Measurements from ENCODE around the gene SEMA3D.

SEMA3D gene

DNA sequence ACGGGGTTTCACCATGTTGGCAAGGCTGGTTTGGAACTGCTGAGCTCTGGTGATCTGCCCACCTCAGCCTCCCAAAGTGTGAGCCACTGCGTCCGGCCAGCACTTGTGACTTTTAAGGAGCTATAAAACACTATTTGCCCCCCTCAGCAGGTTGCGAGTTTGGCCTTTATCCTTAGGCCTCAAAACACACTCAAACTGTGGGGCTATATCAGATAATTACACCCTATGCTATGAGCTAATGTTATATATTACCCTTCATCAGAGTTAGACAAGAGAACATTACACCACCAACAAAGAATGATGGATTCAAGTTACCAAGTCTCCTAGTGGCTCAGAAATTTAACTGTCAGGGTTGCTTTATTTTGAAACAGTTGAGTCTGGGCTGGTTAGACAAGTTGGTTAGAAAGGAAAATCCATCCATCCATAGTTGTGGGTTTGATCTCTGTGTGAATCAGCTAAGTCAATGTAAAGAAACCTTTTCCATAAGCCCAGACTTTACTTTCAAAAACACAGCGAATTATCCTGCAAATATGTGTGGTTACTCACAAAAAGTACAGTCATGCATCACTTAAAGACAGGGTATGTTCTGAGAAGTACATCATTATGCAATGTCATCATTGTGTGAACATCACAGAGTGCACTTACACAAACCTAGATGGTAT is 115.8 kb downstream of the SEMA3D start:
- Histone ChIP-seq H3K4me3 (ENCODE audit: low read depth, low read length) (no peak overlapping the region), H3K36me3 (ENCODE audit: control insufficient read depth, insufficient read depth, low read length) (no peaks in the 10 kb centered on the region), H3K9me3 (ENCODE audit: control insufficient read depth, insufficient read depth, low read length) (no peaks in the 10 kb centered on the region), H3K27me3 (ENCODE audit: control insufficient read depth, insufficient read depth, low read length) (no peaks in the 10 kb centered on the region), H3K4me1 (ENCODE audit: control insufficient read depth, insufficient read depth, low read length) (peaks cover 3% of the 10 kb centered on the region), H3K9ac (ENCODE audit: low read depth, low read length) (no peak overlapping the region)

DNA sequence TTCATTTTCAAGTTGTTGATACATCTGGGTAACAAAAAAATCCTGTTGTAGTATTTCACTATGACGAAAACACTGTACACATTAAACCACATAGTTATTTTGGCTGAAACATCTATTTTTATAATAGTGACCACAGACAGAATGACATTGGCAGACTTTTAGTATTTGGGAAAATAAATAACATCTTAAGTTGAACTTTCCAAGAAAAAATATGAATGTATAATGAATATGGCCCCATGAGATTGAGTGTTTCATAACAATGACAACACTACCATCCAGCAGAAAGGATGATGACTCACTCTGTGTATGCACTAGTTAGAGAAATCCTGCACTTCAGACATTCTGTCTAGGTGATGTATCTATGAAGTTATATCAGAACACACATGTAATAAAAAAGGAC is 118.1 kb downstream of the SEMA3D start:
- Histone ChIP-seq H3K9ac (ENCODE audit: low read depth, low read length) (no peak overlapping the region), H3K9me3 (ENCODE audit: control insufficient read depth, insufficient read depth, low read length) (no peaks in the 10 kb centered on the region), H3K4me1 (ENCODE audit: control insufficient read depth, insufficient read depth, low read length) (peaks cover 3% of the 10 kb centered on the region), H3K27me3 (ENCODE audit: control insufficient read depth, insufficient read depth, low read length) (no peaks in the 10 kb centered on the region), H3K36me3 (ENCODE audit: control insufficient read depth, insufficient read depth, low read length) (no peaks in the 10 kb centered on the region), H3K4me3 (ENCODE audit: low read depth, low read length) (no peak overlapping the region)

DNA sequence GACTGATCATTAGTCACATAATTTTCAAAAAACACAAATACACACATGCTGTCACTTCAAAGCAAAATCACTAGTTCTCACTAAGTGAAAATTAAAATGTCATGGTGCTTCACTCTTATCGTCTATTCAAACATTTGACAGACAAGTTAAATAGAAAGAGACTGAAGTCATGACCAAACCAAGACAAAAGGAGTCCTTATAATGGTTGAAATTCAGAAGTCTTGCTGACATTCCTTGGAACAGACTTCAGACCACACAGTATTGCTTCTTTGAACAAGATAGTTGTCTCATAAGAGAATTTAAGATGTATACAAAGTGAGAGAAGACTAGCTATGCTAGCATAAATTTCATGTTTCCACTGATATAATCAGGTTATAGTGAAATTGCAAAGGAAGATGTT is 119.5 kb downstream of the SEMA3D start:
- no peaks in the 10 kb centered on the region for H3K9me3 ChIP-seq (ENCODE audit: control insufficient read depth, insufficient read depth, low read length)
- H3K4me3 ChIP-seq (ENCODE audit: low read depth, low read length), result no peak overlapping the region
- H3K27me3 ChIP-seq (ENCODE audit: control insufficient read depth, insufficient read depth, low read length), result no peaks in the 10 kb centered on the region
- H3K9ac ChIP-seq (ENCODE audit: low read depth, low read length), result no peak overlapping the region
- H3K4me1 ChIP-seq (ENCODE audit: control insufficient read depth, insufficient read depth, low read length), result peaks cover 3% of the 10 kb centered on the region
- H3K36me3 ChIP-seq (ENCODE audit: control insufficient read depth, insufficient read depth, low read length), result no peaks in the 10 kb centered on the region

DNA sequence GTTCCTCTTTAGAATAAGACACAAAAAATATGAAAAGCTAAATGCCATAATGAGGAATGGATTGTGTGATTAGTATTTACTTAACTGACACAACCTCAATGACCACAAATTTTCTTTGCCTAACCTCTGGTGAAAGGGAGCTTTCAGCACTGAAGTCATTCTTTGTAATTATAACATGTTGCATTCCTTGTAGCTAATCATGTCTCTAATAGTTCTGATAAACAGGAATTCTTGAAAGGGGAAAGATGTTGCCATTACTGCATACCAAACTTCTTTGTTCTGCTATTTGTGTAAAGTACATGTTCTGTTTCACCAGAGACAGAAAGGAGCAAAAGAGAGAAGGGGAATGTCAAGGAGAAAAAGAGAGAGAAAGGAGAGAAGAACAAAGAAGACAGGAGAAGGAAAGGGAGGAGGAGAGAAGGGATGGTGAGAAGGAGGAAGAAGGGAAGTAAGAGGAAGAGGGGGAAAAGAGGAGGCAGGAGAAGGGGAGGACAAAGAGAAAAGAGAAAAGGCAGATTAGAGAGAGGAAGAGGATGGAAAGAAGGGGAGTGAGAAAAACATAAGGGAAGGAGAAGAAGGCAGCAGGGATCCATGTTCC is 120.9 kb downstream of the SEMA3D start:
- Histone ChIP-seq H3K4me1 (ENCODE audit: control insufficient read depth, insufficient read depth, low read length) (peaks cover 3% of the 10 kb centered on the region), H3K9me3 (ENCODE audit: control insufficient read depth, insufficient read depth, low read length) (no peaks in the 10 kb centered on the region), H3K36me3 (ENCODE audit: control insufficient read depth, insufficient read depth, low read length) (no peaks in the 10 kb centered on the region), H3K27me3 (ENCODE audit: control insufficient read depth, insufficient read depth, low read length) (no peaks in the 10 kb centered on the region), H3K4me3 (ENCODE audit: low read depth, low read length) (no peak overlapping the region), H3K9ac (ENCODE audit: low read depth, low read length) (no peak overlapping the region)

DNA sequence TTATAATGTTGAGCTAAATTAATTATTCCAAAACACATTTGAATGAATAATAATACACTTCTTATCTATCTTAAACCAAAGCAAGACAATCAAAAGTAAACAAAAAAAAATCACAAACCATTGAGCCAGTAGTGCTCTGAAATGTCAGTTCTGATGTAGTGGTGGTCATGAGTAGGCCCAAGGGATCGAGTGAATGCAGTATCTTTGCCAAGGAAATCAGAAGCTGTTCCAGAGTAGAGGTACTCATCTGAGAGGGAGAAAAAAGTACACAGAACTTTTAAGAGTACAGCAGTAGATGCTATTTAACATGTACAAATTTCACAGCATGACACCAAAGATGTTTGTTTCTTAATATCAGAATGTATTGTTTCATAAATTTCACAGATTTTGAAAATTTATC is 121.5 kb downstream of the SEMA3D start:
- Histone ChIP-seq H3K4me3 (ENCODE audit: low read depth, low read length) (no peak overlapping the region), H3K36me3 (ENCODE audit: control insufficient read depth, insufficient read depth, low read length) (no peaks in the 10 kb centered on the region), H3K9me3 (ENCODE audit: control insufficient read depth, insufficient read depth, low read length) (no peaks in the 10 kb centered on the region), H3K9ac (ENCODE audit: low read depth, low read length) (no peak overlapping the region), H3K27me3 (ENCODE audit: control insufficient read depth, insufficient read depth, low read length) (no peaks in the 10 kb centered on the region), H3K4me1 (ENCODE audit: control insufficient read depth, insufficient read depth, low read length) (peaks cover 1% of the 10 kb centered on the region)

DNA sequence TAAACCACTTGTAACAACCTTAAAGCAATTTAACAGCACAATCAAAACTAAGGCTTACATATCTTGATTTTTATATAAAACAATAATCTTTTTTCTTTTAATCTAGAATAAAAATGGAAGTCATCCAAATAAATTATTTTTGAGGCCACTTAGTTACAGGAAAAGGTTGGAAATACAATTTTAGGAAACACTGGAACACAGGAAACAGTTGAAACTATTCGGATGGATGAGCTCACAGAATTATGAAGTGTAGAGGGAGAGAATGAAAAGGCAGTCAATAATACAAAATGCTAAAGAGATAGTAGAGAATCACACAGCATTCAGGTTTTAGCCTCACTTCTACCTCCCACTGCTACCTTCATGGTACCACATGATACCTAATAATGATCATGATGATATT is 124.2 kb downstream of the SEMA3D start:
- Histone ChIP-seq H3K4me1 (ENCODE audit: control insufficient read depth, insufficient read depth, low read length) (no peaks in the 10 kb centered on the region), H3K4me3 (ENCODE audit: low read depth, low read length) (no peak overlapping the region), H3K27me3 (ENCODE audit: control insufficient read depth, insufficient read depth, low read length) (no peaks in the 10 kb centered on the region), H3K36me3 (ENCODE audit: control insufficient read depth, insufficient read depth, low read length) (no peaks in the 10 kb centered on the region), H3K9ac (ENCODE audit: low read depth, low read length) (no peak overlapping the region), H3K9me3 (ENCODE audit: control insufficient read depth, insufficient read depth, low read length) (no peaks in the 10 kb centered on the region)

DNA sequence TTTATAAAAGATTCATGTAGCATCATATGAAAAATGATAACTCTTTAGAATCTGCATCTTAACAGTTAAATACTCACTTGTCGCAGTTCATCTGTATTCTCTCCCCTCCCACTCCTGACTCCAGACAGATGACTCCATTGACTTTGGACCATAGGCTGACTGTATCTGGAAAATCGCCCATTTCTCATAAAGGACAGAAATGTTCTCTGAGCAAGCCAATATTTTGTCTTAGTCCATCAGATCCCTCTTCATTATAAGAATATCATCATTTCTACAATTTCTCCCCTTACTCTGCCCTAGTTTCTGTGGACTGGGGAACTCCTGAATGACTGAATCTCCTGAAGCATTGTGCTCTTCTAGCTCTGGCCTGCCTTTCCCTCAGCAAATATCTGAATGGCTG is 125.4 kb downstream of the SEMA3D start:
- no peaks in the 10 kb centered on the region for H3K4me1 ChIP-seq (ENCODE audit: control insufficient read depth, insufficient read depth, low read length)
- no peaks in the 10 kb centered on the region for H3K9me3 ChIP-seq (ENCODE audit: control insufficient read depth, insufficient read depth, low read length)
- no peaks in the 10 kb centered on the region for H3K36me3 ChIP-seq (ENCODE audit: control insufficient read depth, insufficient read depth, low read length)
- H3K4me3 ChIP-seq (ENCODE audit: low read depth, low read length), result no peak overlapping the region
- no peak overlapping the region for H3K9ac ChIP-seq (ENCODE audit: low read depth, low read length)
- no peaks in the 10 kb centered on the region for H3K27me3 ChIP-seq (ENCODE audit: control insufficient read depth, insufficient read depth, low read length)

DNA sequence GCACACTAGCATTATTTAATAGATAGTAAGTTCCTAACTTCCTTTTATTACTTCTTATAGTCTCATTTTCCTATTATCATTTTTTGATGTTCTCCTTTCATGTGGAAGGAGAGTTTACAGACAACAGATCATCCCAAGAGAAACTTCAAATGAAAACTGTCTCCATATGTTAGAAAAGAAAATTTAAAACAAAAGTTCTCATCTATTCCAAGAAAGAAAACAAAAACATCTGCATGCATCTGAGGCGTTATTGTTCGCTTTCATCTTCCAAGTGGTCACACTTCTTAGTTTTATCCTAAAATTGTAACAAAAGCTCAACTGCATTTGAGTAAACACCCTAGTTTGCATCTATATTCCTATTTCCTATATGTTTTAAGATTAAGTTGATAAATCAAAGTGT is 126.2 kb downstream of the SEMA3D start:
- H3K4me1 ChIP-seq (ENCODE audit: control insufficient read depth, insufficient read depth, low read length), result no peaks in the 10 kb centered on the region

DNA sequence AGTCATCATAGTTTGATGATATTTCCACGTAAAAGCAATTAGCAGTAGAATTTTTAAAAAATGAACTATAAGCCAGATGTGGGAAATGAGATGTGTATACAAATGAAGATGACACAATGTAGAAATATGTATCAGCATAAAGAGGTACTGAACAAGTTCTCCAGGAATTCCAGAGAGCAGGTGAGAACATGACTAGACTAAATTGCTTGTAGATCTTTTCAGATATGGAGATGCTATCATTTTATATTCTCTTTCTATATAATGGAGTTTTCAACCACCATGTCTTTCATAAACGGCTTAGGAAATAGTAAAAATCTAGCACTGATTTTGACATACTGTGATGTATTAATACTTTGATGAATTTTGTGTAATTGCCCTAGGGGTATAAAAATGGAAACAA is 130.9 kb downstream of the SEMA3D start:
- Histone ChIP-seq H3K27me3 (ENCODE audit: control insufficient read depth, insufficient read depth, low read length) (no peaks in the 10 kb centered on the region), H3K4me1 (ENCODE audit: control insufficient read depth, insufficient read depth, low read length) (no peaks in the 10 kb centered on the region), H3K36me3 (ENCODE audit: control insufficient read depth, insufficient read depth, low read length) (no peaks in the 10 kb centered on the region), H3K4me3 (ENCODE audit: low read depth, low read length) (no peak overlapping the region), H3K9me3 (ENCODE audit: control insufficient read depth, insufficient read depth, low read length) (no peaks in the 10 kb centered on the region), H3K9ac (ENCODE audit: low read depth, low read length) (no peak overlapping the region)

More for the DNA sequence above, 126.2 kb downstream of the SEMA3D start:
- no peak overlapping the region for H3K9ac ChIP-seq (ENCODE audit: low read depth, low read length)
- no peaks in the 10 kb centered on the region for H3K9me3 ChIP-seq (ENCODE audit: control insufficient read depth, insufficient read depth, low read length)
- no peak overlapping the region for H3K4me3 ChIP-seq (ENCODE audit: low read depth, low read length)
- no peaks in the 10 kb centered on the region for H3K27me3 ChIP-seq (ENCODE audit: control insufficient read depth, insufficient read depth, low read length)
- no peaks in the 10 kb centered on the region for H3K36me3 ChIP-seq (ENCODE audit: control insufficient read depth, insufficient read depth, low read length)

DNA sequence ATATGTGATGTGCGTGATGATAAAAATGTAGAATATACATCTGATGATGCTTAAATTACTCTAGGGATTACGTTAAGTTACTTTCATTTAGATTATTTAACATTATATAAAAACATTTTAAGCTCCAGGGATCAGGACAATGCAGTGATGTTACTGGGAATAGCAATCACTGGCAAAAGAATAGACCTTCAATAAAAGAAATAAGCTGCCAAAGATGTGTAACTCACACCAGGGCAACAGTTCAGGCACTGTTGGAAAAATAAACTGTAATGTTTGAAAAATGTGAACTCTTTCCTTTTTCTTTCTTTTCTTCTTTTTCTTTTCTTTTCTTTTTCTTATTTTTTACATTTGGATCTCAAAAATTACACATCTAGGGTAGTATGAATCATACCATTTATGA is 131.7 kb downstream of the SEMA3D start:
- Histone ChIP-seq H3K4me1 (ENCODE audit: control insufficient read depth, insufficient read depth, low read length) (no peaks in the 10 kb centered on the region), H3K9me3 (ENCODE audit: control insufficient read depth, insufficient read depth, low read length) (no peaks in the 10 kb centered on the region), H3K27me3 (ENCODE audit: control insufficient read depth, insufficient read depth, low read length) (no peaks in the 10 kb centered on the region), H3K36me3 (ENCODE audit: control insufficient read depth, insufficient read depth, low read length) (no peaks in the 10 kb centered on the region), H3K9ac (ENCODE audit: low read depth, low read length) (no peak overlapping the region), H3K4me3 (ENCODE audit: low read depth, low read length) (no peak overlapping the region)

DNA sequence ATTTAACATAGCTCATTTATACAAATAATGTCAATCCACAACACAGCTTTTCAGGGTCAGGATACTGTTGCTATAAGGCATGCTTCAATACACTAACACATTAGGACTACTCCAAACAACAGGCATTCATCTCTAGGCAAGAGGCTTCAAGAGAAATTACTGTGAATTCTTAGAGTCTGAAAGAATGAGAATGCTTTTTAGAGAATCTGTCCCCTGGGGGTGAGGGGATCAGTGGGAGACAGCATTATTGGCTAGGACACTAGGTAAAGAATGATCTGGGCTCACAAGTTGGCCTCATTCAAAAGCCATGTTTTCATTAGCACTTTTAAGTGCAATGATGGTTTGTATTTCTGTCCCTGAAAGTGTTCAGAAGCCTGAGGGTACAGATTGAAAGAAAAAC is 132.6 kb downstream of the SEMA3D start:
- no peaks in the 10 kb centered on the region for H3K36me3 ChIP-seq (ENCODE audit: control insufficient read depth, insufficient read depth, low read length)
- no peak overlapping the region for H3K9ac ChIP-seq (ENCODE audit: low read depth, low read length)
- H3K4me1 ChIP-seq (ENCODE audit: control insufficient read depth, insufficient read depth, low read length), result no peaks in the 10 kb centered on the region
- H3K27me3 ChIP-seq (ENCODE audit: control insufficient read depth, insufficient read depth, low read length), result no peaks in the 10 kb centered on the region
- no peak overlapping the region for H3K4me3 ChIP-seq (ENCODE audit: low read depth, low read length)
- no peaks in the 10 kb centered on the region for H3K9me3 ChIP-seq (ENCODE audit: control insufficient read depth, insufficient read depth, low read length)

DNA sequence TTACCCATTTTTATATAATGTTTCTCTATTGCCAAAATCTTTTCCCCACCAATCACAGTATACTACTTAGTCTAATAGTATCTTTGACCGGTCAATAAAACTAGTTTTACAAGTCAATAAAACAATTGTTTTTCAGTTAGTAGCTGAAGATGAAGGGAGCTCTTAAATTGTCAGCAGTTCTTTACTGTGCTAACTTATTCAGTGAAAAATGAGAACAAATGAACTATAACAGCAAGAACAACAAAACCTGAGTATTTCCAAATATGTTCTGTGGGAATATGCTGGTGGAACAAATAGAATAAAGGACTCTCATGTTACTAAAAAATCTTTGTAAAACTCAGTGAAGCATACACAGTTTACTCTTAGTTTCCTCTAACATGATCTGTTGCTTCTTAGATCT is 134.0 kb downstream of the SEMA3D start:
- Histone ChIP-seq H3K27me3 (ENCODE audit: control insufficient read depth, insufficient read depth, low read length) (no peaks in the 10 kb centered on the region), H3K9me3 (ENCODE audit: control insufficient read depth, insufficient read depth, low read length) (no peaks in the 10 kb centered on the region), H3K4me3 (ENCODE audit: low read depth, low read length) (no peak overlapping the region), H3K4me1 (ENCODE audit: control insufficient read depth, insufficient read depth, low read length) (no peaks in the 10 kb centered on the region), H3K36me3 (ENCODE audit: control insufficient read depth, insufficient read depth, low read length) (no peaks in the 10 kb centered on the region), H3K9ac (ENCODE audit: low read depth, low read length) (no peak overlapping the region)

Measured in iPS-15b (cell line).